ENCODE results near the gene PDSS2.
"Not testable (repeated sequence)": the region's sequence is repeated elsewhere in the genome, so short reads cannot be mapped to it uniquely, and the experiment has no call there.

GRCh38 chr6:107475360-107475759 is 16.0 kb upstream of the PDSS2 start:
- not testable (repeated sequence) for TF ChIP-seq POLR2A, CTCF (IDR thresholded peaks at IDR 0.05)
